ENCODE results near the gene ARMC7.
"Not testable (repeated sequence)": the region's sequence is repeated elsewhere in the genome, so short reads cannot be mapped to it uniquely, and the experiment has no call there.

DNA sequence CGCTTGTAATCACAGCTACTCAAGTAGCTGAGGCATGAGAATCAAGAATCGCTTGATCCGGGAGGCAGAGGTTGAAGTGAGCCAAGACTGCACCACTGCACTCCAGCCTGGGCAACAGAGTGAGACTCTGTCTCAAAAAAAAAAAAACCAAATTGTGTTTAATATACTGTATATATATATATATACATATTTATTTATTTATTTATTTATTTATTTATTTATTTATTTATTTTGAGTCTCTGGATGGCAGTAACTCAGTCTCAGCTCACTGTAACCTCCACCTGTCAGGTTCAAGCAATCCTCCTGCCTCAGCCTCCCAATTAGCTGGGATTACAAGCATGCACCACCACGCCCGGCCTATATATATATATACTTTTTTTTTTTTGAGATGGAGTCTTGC lies 36.9 kb upstream of the ARMC7 start:
- not testable (repeated sequence) for TF ChIP-seq CTCF, POLR2A (IDR thresholded peaks at IDR 0.05)

All from heart left ventricle (tissue), 13 donors.